ENCODE data around the gene DHX16. TPM values are rescaled to one million over a fixed set of nuclear protein-coding genes. Genes with fewer than 3 reads are reported as not detected.

DHX16 gene
- total RNA-seq, 2 donors from 2014 or later = 17.6 to 22.5 TPM

GRCh38 chr6:30647242-30648116 lies 25.3 kb downstream of the DHX16 start:
- intact Hi-C loops (cut with DNase I) = no loop called here
- peak; percentile 92 for DNase-seq (ENCODE audit: low spot score)

- DNase-seq (ENCODE audit: low spot score) = peak; percentile 98
- intact Hi-C loops (cut with DNase I) = no loop called here
Measured at GRCh38 chr6:30646450-30647241, 26.2 kb downstream of the DHX16 start, which contains the start of gene C6orf136. Gene C6orf136 (plus strand): TSS chr6:30647133. CDS start chr6:30647232, 99 bp downstream.

GRCh38 chr6:30645989-30646388 lies 26.8 kb downstream of the DHX16 start:
- no peak for DNase-seq (ENCODE audit: low spot score)
- intact Hi-C loops (cut with DNase I) = no loop called here

- DNase-seq (ENCODE audit: low spot score) = no peak
- intact Hi-C loops (cut with DNase I) = no loop called here
Measured at GRCh38 chr6:30644769-30645168, 28.0 kb downstream of the DHX16 start.

- no peak for DNase-seq (ENCODE audit: low spot score)
- intact Hi-C loops (cut with DNase I) = no loop called here
Measured at GRCh38 chr6:30643656-30644055, 29.1 kb downstream of the DHX16 start.

- DNase-seq (ENCODE audit: low spot score) = no peak
- intact Hi-C loops (cut with DNase I) = no loop called here
Measured at GRCh38 chr6:30641048-30641447, 31.8 kb downstream of the DHX16 start.

GRCh38 chr6:30640481-30640880 lies 32.3 kb downstream of the DHX16 start:
- no peak for DNase-seq (ENCODE audit: low spot score)
- intact Hi-C loops (cut with DNase I) = no loop called here

- intact Hi-C loops (cut with DNase I) = no loop called here
- DNase-seq (ENCODE audit: low spot score) = no peak
Measured at GRCh38 chr6:30635834-30636233, 37.0 kb downstream of the DHX16 start.

- intact Hi-C loops (cut with DNase I) = loop anchor here in 1 of 2 donors (10.0 kb wide), 1 partner anchor 98 kb away; the partner anchor contains the start of gene TUBB
- peak; percentile 97 for DNase-seq (ENCODE audit: low spot score)
Measured at GRCh38 chr6:30626484-30627366, 46.1 kb downstream of the DHX16 start, which contains the start of gene ATAT1. Gene ATAT1 (plus strand): TSS chr6:30626874.

GRCh38 chr6:30625511-30625910 lies 47.3 kb downstream of the DHX16 start:
- DNase-seq (ENCODE audit: low spot score) = peak; percentile 37
- intact Hi-C loops (cut with DNase I) = loop anchor here in 1 of 2 donors (10.0 kb wide), 1 partner anchor 99 kb away; the partner anchor contains the start of gene TUBB

- intact Hi-C loops (cut with DNase I) = no loop called here
- DNase-seq (ENCODE audit: low spot score) = peak; percentile 35
Measured at GRCh38 chr6:30619561-30619960, 53.2 kb downstream of the DHX16 start.

- intact Hi-C loops (cut with DNase I) = no loop called here
- peak; percentile 42 for DNase-seq (ENCODE audit: low spot score)
Measured at GRCh38 chr6:30618270-30618797, 54.5 kb downstream of the DHX16 start.

GRCh38 chr6:30617565-30618269 lies 55.1 kb downstream of the DHX16 start, which contains the start of gene MRPS18B:
Gene MRPS18B (plus strand): TSS chr6:30617840. CDS start chr6:30617866, 26 bp downstream.
- peak; percentile 99 for DNase-seq (ENCODE audit: low spot score)
- intact Hi-C loops (cut with DNase I) = no loop called here

GRCh38 chr6:30616811-30617564 lies 55.8 kb downstream of the DHX16 start, which contains the start of gene PPP1R10:
Gene PPP1R10 (minus strand): TSS chr6:30617243. CDS start chr6:30609944, 7,299 bp downstream.
- peak; percentile 99 for DNase-seq (ENCODE audit: low spot score)
- intact Hi-C loops (cut with DNase I) = no loop called here

- intact Hi-C loops (cut with DNase I) = no loop called here
Measured at GRCh38 chr6:30615958-30616810, 56.6 kb downstream of the DHX16 start.

GRCh38 chr6:30615219-30615957 lies 57.4 kb downstream of the DHX16 start:
- intact Hi-C loops (cut with DNase I) = no loop called here

More at GRCh38 chr6:30615958-30616810, 56.6 kb downstream of the DHX16 start:
- peak; percentile 37 for DNase-seq (ENCODE audit: low spot score)

More at GRCh38 chr6:30615219-30615957, 57.4 kb downstream of the DHX16 start:
- peak; percentile 34 for DNase-seq (ENCODE audit: low spot score)
